GM12864 (cell line): ENCODE measurements around the gene TAL1.

Experiments used
- DNase-seq: peaks from one replicate; pipeline ENCODE4 v3.0.0-alpha.2; 2011; ENCODE audit warnings: low read depth
- H3K4me3 ChIP-seq: 2 replicates; pipeline ENCODE4 v1.5.1; 2011; ENCODE audit warnings: mild to moderate bottlenecking, low read depth, low read length, control low read depth
- TF ChIP-seq, protein P1 (sequence below): IDR thresholded peaks from 2 replicates; pipeline ENCODE4 v1.5.1; 2011; ENCODE audit warnings: low read depth, mild to moderate bottlenecking, moderate library complexity, low read length, control low read depth, inconsistent platforms; ENCODE audit errors: missing control alignments

Gene TAL1

DNA sequence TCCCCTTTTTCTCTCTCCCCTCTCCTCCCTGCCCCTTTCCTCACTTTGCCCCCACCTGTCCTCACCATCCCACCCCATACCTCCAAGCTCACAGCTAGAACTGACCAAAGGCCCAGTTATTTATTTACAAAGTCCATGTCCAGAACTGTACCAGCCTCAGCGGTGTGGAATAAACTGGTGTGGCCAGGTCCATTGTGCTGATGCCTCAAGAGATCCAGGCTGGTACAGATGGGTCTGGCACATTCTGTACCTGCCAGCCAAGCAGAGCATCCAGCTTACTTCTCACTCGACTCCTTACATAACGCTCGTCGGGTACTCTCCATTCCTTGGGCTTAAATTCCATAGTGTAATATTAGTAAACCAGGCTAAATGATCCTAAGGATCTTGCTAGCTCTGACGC lies 54.0 kb downstream of the TAL1 start:
- H3K4me3 ChIP-seq: no peak overlapping the region
- no peak for DNase-seq
- TF ChIP-seq, protein P1, sequence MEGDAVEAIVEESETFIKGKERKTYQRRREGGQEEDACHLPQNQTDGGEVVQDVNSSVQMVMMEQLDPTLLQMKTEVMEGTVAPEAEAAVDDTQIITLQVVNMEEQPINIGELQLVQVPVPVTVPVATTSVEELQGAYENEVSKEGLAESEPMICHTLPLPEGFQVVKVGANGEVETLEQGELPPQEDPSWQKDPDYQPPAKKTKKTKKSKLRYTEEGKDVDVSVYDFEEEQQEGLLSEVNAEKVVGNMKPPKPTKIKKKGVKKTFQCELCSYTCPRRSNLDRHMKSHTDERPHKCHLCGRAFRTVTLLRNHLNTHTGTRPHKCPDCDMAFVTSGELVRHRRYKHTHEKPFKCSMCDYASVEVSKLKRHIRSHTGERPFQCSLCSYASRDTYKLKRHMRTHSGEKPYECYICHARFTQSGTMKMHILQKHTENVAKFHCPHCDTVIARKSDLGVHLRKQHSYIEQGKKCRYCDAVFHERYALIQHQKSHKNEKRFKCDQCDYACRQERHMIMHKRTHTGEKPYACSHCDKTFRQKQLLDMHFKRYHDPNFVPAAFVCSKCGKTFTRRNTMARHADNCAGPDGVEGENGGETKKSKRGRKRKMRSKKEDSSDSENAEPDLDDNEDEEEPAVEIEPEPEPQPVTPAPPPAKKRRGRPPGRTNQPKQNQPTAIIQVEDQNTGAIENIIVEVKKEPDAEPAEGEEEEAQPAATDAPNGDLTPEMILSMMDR: no peak

DNA sequence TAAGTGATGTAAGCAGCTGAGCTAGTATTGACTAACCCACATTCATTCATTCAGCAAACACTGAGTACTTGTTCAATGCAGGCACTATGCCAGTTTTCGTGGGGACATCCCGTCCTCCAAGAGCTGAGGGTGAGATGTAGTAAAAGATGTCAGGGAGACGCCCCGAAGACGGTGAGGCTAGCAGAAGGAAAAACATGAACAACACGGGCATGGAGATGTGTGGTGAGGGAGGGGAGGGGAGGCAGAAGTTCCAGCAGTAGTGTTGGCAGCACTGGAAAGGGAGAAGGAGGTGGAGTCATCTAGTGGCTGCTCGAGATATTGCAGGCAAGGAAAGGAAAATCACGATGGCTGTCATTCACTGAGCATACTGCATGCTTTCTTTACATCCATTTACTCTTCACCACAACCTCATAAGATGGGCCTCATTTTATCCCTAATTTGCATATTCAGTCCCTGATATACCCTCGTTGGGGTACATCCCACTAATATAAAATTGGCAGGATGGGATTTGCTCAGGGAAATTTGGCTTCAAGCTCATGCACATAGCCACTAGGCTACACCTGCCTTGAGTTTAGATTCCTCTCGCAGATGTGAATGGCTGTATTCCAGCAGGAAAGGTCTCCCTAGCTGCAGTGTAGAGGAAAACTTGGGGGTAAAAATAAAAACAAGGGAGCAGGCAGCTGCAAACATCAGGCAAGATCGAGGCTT lies 56.6 kb downstream of the TAL1 start:
- TF ChIP-seq, protein P1: peak; percentile 100
- no peak for DNase-seq
- H3K4me3 ChIP-seq: no peak overlapping the region

DNA sequence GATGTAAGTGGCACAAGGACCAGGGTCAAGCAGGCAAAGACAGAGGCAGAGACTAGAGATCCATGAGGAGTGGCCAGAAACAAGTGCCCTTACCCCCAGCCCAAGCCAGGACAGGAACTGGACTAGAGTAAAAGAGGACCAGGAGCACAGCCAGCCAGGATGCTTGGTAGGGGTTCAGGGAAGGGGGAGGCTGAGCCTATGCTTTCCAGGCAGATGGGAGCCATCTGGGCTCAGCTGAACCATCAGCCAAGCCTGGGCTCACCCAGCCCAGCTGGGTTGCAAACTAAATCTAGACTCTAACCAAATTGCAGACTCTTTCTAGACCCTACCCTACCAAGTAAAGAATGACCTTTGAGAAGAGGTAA lies 57.4 kb downstream of the TAL1 start:
- TF ChIP-seq, protein P1: no peak

DNA sequence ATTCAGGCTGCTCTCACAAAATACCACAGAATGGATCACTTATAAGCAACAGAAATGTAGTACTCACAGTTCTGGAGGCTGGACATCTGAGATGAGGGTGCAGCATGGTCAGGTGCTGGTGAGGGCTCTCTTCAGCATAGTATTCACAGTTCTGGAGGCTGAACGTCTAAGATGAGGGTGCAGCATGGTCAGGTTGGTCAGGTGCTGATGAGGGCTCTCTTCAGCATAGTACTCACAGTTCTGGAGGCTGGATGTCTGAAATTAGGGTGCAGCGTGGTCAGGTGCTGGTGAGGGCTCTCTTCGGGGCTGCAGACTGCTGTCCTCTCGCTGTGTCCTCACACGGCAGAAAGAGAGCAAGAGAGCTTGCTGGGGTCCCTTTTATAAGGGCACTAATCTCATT lies 59.2 kb downstream of the TAL1 start:
- H3K4me3 ChIP-seq: no peak overlapping the region
- TF ChIP-seq, protein P1: no peak
- no peak for DNase-seq

More for the DNA sequence above, 57.4 kb downstream of the TAL1 start:
- DNase-seq: no peak
- H3K4me3 ChIP-seq: no peak overlapping the region
